ENCODE measurements around the gene PFAS. TPM values are rescaled to one million over a fixed set of nuclear protein-coding genes. Genes with fewer than 3 reads are reported as not detected.
A peak's percentile ranks its signal among the peaks of the same experiment; 100 is the strongest.

Gene PFAS
- total and polyA plus RNA-seq, 2 experiments from 2014 or later = 96.1 to 168 TPM

DNA sequence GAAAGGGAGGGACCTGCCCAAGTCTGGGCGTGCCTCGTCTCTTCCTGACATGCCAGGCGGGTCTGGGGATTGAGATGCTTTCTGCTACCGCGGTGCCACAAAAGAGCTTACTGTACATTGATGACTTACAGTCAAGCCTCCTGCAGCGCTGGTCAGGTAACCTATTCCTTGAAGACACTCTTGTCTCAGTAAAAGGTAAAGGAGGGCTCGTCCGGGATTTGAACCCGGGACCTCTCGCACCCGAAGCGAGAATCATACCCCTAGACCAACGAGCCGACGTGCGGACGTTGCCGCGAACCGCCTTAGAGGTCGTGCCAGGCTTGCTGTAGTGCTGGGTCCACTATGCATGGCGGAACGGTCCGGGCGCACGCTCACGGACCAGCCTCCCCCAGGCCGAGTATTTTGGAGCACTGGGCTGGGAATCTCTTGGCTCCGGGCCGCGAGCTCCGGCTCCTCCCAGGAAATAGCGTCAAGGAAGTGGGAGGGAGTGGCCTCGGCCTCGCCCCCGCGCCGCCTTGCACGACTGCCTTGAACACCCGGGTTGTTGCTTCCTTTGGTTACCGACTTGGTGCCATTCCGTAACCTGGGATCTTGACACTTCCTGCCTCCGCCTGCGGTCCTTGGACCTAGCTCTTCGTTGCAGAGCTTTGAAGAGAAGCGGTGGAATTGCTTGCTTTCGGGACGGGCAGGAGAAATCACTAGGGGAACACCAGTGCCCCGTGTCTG is 26.3 kb upstream of the PFAS start:
- ATAC-seq (peak; percentile 21), DNase-seq (ENCODE audit: low spot score) (peak; percentile 93)
- TF ChIP-seq EZH2 (IDR thresholded peaks at IDR 0.05; ENCODE audit: low read depth, unreplicated experiment) (no peak), NANOG (IDR thresholded peaks at IDR 0.05; ENCODE audit: borderline replicate concordance) (no peak), POLR2AphosphoS5 (IDR thresholded peaks at IDR 0.05; ENCODE audit: low read depth) (peak; percentile 85), REST (IDR thresholded peaks at IDR 0.05; ENCODE audit: unreplicated experiment) (peak; percentile 7), EZH2phosphoT487 (IDR thresholded peaks at IDR 0.05; ENCODE audit: unreplicated experiment) (no peak), JUNB (IDR thresholded peaks at IDR 0.05; ENCODE audit: unreplicated experiment) (no peak), CREB1 (CRISPR knock-in tag; IDR thresholded peaks at IDR 0.05; ENCODE audit: low read depth) (peak; percentile 72), ZNF114 (CRISPR knock-in tag; IDR thresholded peaks at IDR 0.05) (no peak), STAT1 (IDR thresholded peaks at IDR 0.05; ENCODE audit: unreplicated experiment) (no peak), ZNF331 (CRISPR knock-in tag; IDR thresholded peaks at IDR 0.05; ENCODE audit: low read depth) (no peak)
- TF ChIP-seq, protein P1, sequence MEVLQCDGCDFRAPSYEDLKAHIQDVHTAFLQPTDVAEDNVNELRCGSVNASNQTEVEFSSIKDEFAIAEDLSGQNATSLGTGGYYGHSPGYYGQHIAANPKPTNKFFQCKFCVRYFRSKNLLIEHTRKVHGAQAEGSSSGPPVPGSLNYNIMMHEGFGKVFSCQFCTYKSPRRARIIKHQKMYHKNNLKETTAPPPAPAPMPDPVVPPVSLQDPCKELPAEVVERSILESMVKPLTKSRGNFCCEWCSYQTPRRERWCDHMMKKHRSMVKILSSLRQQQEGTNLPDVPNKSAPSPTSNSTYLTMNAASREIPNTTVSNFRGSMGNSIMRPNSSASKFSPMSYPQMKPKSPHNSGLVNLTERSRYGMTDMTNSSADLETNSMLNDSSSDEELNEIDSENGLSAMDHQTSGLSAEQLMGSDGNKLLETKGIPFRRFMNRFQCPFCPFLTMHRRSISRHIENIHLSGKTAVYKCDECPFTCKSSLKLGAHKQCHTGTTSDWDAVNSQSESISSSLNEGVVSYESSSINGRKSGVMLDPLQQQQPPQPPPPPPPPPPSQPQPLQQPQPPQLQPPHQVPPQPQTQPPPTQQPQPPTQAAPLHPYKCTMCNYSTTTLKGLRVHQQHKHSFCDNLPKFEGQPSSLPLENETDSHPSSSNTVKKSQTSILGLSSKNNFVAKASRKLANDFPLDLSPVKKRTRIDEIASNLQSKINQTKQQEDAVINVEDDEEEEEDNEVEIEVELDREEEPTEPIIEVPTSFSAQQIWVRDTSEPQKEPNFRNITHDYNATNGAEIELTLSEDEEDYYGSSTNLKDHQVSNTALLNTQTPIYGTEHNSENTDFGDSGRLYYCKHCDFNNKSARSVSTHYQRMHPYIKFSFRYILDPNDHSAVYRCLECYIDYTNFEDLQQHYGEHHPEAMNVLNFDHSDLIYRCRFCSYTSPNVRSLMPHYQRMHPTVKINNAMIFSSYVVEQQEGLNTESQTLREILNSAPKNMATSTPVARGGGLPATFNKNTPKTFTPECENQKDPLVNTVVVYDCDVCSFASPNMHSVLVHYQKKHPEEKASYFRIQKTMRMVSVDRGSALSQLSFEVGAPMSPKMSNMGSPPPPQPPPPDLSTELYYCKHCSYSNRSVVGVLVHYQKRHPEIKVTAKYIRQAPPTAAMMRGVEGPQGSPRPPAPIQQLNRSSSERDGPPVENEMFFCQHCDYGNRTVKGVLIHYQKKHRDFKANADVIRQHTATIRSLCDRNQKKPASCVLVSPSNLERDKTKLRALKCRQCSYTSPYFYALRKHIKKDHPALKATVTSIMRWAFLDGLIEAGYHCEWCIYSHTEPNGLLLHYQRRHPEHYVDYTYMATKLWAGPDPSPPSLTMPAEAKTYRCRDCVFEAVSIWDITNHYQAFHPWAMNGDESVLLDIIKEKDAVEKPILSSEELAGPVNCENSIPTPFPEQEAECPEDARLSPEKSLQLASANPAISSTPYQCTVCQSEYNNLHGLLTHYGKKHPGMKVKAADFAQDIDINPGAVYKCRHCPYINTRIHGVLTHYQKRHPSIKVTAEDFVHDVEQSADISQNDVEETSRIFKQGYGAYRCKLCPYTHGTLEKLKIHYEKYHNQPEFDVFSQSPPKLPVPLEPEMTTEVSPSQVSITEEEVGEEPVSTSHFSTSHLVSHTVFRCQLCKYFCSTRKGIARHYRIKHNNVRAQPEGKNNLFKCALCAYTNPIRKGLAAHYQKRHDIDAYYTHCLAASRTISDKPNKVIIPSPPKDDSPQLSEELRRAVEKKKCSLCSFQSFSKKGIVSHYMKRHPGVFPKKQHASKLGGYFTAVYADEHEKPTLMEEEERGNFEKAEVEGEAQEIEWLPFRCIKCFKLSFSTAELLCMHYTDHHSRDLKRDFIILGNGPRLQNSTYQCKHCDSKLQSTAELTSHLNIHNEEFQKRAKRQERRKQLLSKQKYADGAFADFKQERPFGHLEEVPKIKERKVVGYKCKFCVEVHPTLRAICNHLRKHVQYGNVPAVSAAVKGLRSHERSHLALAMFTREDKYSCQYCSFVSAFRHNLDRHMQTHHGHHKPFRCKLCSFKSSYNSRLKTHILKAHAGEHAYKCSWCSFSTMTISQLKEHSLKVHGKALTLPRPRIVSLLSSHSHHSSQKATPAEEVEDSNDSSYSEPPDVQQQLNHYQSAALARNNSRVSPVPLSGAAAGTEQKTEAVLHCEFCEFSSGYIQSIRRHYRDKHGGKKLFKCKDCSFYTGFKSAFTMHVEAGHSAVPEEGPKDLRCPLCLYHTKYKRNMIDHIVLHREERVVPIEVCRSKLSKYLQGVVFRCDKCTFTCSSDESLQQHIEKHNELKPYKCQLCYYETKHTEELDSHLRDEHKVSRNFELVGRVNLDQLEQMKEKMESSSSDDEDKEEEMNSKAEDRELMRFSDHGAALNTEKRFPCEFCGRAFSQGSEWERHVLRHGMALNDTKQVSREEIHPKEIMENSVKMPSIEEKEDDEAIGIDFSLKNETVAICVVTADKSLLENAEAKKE (CRISPR knock-in tag; IDR thresholded peaks at IDR 0.05) = no peak
- TF ChIP-seq, protein P2, sequence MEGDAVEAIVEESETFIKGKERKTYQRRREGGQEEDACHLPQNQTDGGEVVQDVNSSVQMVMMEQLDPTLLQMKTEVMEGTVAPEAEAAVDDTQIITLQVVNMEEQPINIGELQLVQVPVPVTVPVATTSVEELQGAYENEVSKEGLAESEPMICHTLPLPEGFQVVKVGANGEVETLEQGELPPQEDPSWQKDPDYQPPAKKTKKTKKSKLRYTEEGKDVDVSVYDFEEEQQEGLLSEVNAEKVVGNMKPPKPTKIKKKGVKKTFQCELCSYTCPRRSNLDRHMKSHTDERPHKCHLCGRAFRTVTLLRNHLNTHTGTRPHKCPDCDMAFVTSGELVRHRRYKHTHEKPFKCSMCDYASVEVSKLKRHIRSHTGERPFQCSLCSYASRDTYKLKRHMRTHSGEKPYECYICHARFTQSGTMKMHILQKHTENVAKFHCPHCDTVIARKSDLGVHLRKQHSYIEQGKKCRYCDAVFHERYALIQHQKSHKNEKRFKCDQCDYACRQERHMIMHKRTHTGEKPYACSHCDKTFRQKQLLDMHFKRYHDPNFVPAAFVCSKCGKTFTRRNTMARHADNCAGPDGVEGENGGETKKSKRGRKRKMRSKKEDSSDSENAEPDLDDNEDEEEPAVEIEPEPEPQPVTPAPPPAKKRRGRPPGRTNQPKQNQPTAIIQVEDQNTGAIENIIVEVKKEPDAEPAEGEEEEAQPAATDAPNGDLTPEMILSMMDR (conservative IDR thresholded peaks at IDR 0.05; ENCODE audit: low read depth in 2 of 2) = no peak
- TF ChIP-seq, protein P3, sequence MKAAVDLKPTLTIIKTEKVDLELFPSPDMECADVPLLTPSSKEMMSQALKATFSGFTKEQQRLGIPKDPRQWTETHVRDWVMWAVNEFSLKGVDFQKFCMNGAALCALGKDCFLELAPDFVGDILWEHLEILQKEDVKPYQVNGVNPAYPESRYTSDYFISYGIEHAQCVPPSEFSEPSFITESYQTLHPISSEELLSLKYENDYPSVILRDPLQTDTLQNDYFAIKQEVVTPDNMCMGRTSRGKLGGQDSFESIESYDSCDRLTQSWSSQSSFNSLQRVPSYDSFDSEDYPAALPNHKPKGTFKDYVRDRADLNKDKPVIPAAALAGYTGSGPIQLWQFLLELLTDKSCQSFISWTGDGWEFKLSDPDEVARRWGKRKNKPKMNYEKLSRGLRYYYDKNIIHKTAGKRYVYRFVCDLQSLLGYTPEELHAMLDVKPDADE (IDR thresholded peaks at IDR 0.05) = no peak
- Histone ChIP-seq H3K4me2 (peak overlapping the region; percentile 92), H2AFZ (no peak overlapping the region), H3K36me3 (ENCODE audit: insufficient read depth) (no peaks in the 10 kb centered on the region), H3K27me3 (ENCODE audit: insufficient read depth) (no peaks in the 10 kb centered on the region), H3K9me2 (ENCODE audit: insufficient read depth) (no peaks in the 10 kb centered on the region), H3K4me1 (ENCODE audit: insufficient read depth) (peaks cover 6% of the 10 kb centered on the region; the same call in 1 of the 2 replicates), H3F3A (replicated peaks; ENCODE audit: low read depth) (peaks cover 36% of the 10 kb centered on the region), H3K79me2 (replicated peaks; ENCODE audit: insufficient read depth) (no peaks in the 10 kb centered on the region), H3K4me3 (peak overlapping the region; percentile 81), H4K20me1 (replicated peaks; ENCODE audit: insufficient read depth) (no peaks in the 10 kb centered on the region; the same call in 1 of the 2 replicates), H3K27ac (ENCODE audit: low read depth) (peak overlapping the region; percentile 94)
- Mint-ChIP-seq H3K36me3 (ENCODE audit: low read depth) (peaks cover 25% of the 10 kb centered on the region), H3K9me3 (peaks cover 34% of the 10 kb centered on the region), H3K27ac (peak overlapping the region; percentile 99), H3K4me1 (peaks cover 13% of the 10 kb centered on the region), H3K4me3 (peak overlapping the region; percentile 95), H3K27me3 (ENCODE audit: insufficient read depth, low read depth, poor library complexity) (peaks cover 66% of the 10 kb centered on the region)

Measured in GM23338 (cell line).